ENCODE data around the gene UCKL1.

UCKL1 gene

DNA sequence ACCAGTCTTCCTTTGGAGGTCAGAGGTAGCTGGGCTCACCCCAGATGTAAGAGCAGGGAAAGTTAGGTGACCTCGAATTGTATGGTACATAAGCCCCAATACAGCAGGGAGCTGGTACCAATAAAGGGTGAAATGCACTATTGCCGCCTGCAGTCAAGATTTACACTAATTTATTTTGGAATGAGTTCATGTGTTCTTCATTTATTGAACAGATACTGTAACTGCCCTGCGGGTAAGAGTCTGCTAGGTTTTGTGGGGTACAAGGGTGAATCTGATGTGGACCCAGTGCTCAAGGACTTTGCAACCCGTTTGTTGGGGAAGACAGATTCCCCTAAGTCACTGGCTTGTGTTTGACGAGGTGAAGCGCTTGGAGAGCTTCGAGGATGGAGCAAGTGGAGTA, 63.8 kb downstream of the UCKL1 start:
- no peak for DNase-seq (ENCODE audit: low read depth)
- no peak overlapping the region for H3K4me3 ChIP-seq (ENCODE audit: low read depth, low read length)
- TF ChIP-seq, protein P1, sequence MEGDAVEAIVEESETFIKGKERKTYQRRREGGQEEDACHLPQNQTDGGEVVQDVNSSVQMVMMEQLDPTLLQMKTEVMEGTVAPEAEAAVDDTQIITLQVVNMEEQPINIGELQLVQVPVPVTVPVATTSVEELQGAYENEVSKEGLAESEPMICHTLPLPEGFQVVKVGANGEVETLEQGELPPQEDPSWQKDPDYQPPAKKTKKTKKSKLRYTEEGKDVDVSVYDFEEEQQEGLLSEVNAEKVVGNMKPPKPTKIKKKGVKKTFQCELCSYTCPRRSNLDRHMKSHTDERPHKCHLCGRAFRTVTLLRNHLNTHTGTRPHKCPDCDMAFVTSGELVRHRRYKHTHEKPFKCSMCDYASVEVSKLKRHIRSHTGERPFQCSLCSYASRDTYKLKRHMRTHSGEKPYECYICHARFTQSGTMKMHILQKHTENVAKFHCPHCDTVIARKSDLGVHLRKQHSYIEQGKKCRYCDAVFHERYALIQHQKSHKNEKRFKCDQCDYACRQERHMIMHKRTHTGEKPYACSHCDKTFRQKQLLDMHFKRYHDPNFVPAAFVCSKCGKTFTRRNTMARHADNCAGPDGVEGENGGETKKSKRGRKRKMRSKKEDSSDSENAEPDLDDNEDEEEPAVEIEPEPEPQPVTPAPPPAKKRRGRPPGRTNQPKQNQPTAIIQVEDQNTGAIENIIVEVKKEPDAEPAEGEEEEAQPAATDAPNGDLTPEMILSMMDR (IDR thresholded peaks at IDR 0.05; ENCODE audit: low read depth, low read length, missing control alignments), result no peak

- TF ChIP-seq, protein P1 (IDR thresholded peaks at IDR 0.05; ENCODE audit: low read depth, low read length, missing control alignments), result no peak
- H3K4me3 ChIP-seq (ENCODE audit: low read depth, low read length), result no peak overlapping the region
- no peak for DNase-seq (ENCODE audit: low read depth)
These were observed 64.9 kb downstream of the UCKL1 start for GRCh38 chr20:63891061-63892002.

DNA sequence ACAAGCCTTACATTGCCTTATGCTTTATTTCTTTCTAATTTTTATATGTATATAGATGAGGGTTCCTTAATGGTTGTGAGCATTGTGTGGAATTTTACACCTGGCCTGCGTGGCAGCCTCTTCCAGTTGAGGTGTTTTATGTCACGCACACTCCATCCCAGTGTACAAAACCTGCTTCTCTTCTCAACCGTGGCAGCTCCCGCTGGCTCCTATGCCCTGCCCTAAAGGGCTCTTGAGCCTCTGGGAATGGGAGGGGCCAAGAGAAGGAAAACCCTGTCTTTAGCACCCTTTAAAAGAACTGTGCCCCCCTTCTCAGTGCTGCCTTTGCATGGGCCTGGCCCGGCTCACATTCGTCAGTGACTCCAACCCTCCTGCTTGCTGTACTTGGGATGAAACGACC, 65.6 kb downstream of the UCKL1 start:
- H3K4me3 ChIP-seq (ENCODE audit: low read depth, low read length), result no peak overlapping the region
- TF ChIP-seq, protein P1 (IDR thresholded peaks at IDR 0.05; ENCODE audit: low read depth, low read length, missing control alignments), result no peak
- no peak for DNase-seq (ENCODE audit: low read depth)

DNA sequence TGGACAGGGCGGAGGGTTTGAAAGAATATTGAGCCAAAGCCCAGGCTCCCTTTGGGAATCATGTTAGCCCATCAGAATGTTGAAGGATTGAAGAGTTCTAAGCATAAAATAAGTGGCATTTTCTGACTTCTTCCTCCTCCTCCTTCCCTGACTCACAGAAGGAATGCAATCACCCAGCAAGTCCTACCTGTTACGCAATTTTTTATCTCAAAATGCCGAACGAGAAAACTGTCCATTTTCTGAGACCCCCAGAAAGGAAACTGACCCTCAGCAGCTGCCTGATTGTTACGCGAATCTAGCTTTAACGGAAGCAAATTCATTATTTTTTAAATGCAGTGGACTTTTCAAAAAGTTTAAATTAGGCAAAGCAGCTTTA, 66.0 kb downstream of the UCKL1 start:
- TF ChIP-seq, protein P1 (IDR thresholded peaks at IDR 0.05; ENCODE audit: low read depth, low read length, missing control alignments), result no peak
- no peak for DNase-seq (ENCODE audit: low read depth)
- no peak overlapping the region for H3K4me3 ChIP-seq (ENCODE audit: low read depth, low read length)
